NCI-H146 (cell line): ENCODE results near the gene PPL.
A peak's percentile ranks its signal among the peaks of the same experiment; 100 is the strongest.
"Not testable (repeated sequence)": the region's sequence is repeated elsewhere in the genome, so short reads cannot be mapped to it uniquely, and the experiment has no call there.

Source experiments
- DNase-seq: peaks from one replicate; lab custom pipeline; 2025; lab: John Stamatoyannopoulos, UW

The PPL gene

GRCh38 chr16:4936991-4937781 lies at the start of gene PPL:
Gene PPL (minus strand): TSS chr16:4937148. CDS start chr16:4937045, 103 bp downstream.
- DNase-seq = peak; percentile 98

- DNase-seq = no peak
Observed at GRCh38 chr16:4984174-4984990, 47.4 kb upstream of the PPL start.

GRCh38 chr16:4982056-4982867 lies 45.3 kb upstream of the PPL start:
- DNase-seq = no peak

GRCh38 chr16:4981473-4981872 lies 44.5 kb upstream of the PPL start:
- DNase-seq = no peak

GRCh38 chr16:4980691-4981090 lies 43.7 kb upstream of the PPL start:
- DNase-seq = no peak

- DNase-seq = no peak
Observed at GRCh38 chr16:4979736-4980660, 43.0 kb upstream of the PPL start.

GRCh38 chr16:4979164-4979563 lies 42.2 kb upstream of the PPL start:
- no peak for DNase-seq

GRCh38 chr16:4976611-4977145 lies 39.7 kb upstream of the PPL start:
- DNase-seq = peak; percentile 75

- DNase-seq = no peak
Observed at GRCh38 chr16:4976079-4976478, 39.1 kb upstream of the PPL start.

- no peak for DNase-seq
Observed at GRCh38 chr16:4972938-4973587, 36.1 kb upstream of the PPL start.

- DNase-seq = no peak
Observed at GRCh38 chr16:4970010-4970409, 33.1 kb upstream of the PPL start.

- no peak for DNase-seq
Observed at GRCh38 chr16:4968879-4969483, 32.0 kb upstream of the PPL start.

GRCh38 chr16:4968278-4968677 lies 31.3 kb upstream of the PPL start:
- DNase-seq = not testable (repeated sequence)

GRCh38 chr16:4966736-4967453 lies 29.9 kb upstream of the PPL start:
- DNase-seq = no peak

- not testable (repeated sequence) for DNase-seq
Observed at GRCh38 chr16:4963527-4963926, 26.6 kb upstream of the PPL start.

GRCh38 chr16:4962716-4963115 lies 25.8 kb upstream of the PPL start:
- no peak for DNase-seq

GRCh38 chr16:4960579-4960978 lies 23.6 kb upstream of the PPL start:
- DNase-seq = no peak

- DNase-seq = no peak
Observed at GRCh38 chr16:4958510-4959438, 21.8 kb upstream of the PPL start.
